Loucy (cell line): ENCODE data around the gene PCDHGC5.

Experiments used
- H2AFZ ChIP-seq: fragments of 200-600 bp; sonication (generic); 2 replicates; pipeline ENCODE4 v1.6.0; 2016; ENCODE audit warnings: antibody characterized with exemption, mild to moderate bottlenecking, low read length, moderate library complexity
- H3F3A ChIP-seq: fragments of 200-600 bp; 2 replicates; pipeline ENCODE4 v1.6.0; 2016; ENCODE audit warnings: antibody characterized with exemption, low read depth, mild to moderate bottlenecking
- H3K27me3 ChIP-seq: fragments of 200-600 bp; sonication (generic); 2 replicates; pipeline ENCODE4 v1.6.1; 2014; ENCODE audit warnings: low read length, mild to moderate bottlenecking; ENCODE audit not compliant: insufficient read depth, poor library complexity, severe bottlenecking
- H3K36me3 ChIP-seq: fragments of 200-600 bp; sonication (generic); 2 replicates; pipeline ENCODE4 v1.6.1; 2016; ENCODE audit warnings: low read length; ENCODE audit not compliant: insufficient read depth
- H3K4me1 ChIP-seq: fragments of 200-600 bp; sonication (generic); 2 replicates; pipeline ENCODE4 v1.5.1; 2014; ENCODE audit warnings: low read length, mild to moderate bottlenecking; ENCODE audit not compliant: insufficient read depth, poor library complexity, severe bottlenecking
- H3K4me2 ChIP-seq: fragments of 200-600 bp; sonication (generic); 2 replicates; pipeline ENCODE4 v1.6.0; 2014; ENCODE audit warnings: antibody characterized with exemption, low read length, low read depth, mild to moderate bottlenecking; ENCODE audit not compliant: poor library complexity, severe bottlenecking
- H3K4me3 ChIP-seq: fragments of 200-600 bp; sonication (generic); 2 replicates; pipeline ENCODE4 v1.5.1; 2014; ENCODE audit warnings: low read length, mild to moderate bottlenecking, mixed read lengths; ENCODE audit not compliant: poor library complexity, severe bottlenecking
- H3K79me2 ChIP-seq: fragments of 200-600 bp; sonication (generic); 2 replicates; pipeline ENCODE4 v1.6.1; 2014; ENCODE audit warnings: low read length; ENCODE audit not compliant: insufficient read depth
- H3K9ac ChIP-seq: fragments of 200-600 bp; sonication (generic); 2 replicates; pipeline ENCODE4 v1.6.0; 2014; ENCODE audit warnings: mild to moderate bottlenecking, low read depth, low read length, moderate library complexity; ENCODE audit not compliant: poor library complexity, severe bottlenecking
- H3K9me2 ChIP-seq: fragments of 200-600 bp; sonication (generic); replicated peaks from 2 replicates; pipeline ENCODE4 v1.6.1; 2016; ENCODE audit warnings: low read depth, low read length, mixed read lengths
- H3K9me3 ChIP-seq: fragments of 200-600 bp; sonication (generic); 2 replicates; pipeline ENCODE4 v1.6.1; 2014; ENCODE audit warnings: mild to moderate bottlenecking, antibody characterized with exemption, low read length, low read depth; ENCODE audit not compliant: insufficient read depth
- H4K20me1 ChIP-seq: fragments of 200-600 bp; sonication (generic); 2 replicates; pipeline ENCODE4 v1.6.0; 2014; ENCODE audit warnings: antibody characterized with exemption, low read length, mild to moderate bottlenecking; ENCODE audit not compliant: insufficient read depth, poor library complexity, severe bottlenecking
- CTCF ChIP-seq: fragments of 200-600 bp; sonication (generic); conservative IDR thresholded peaks from 2 replicates; pipeline ENCODE4 v1.5.1; 2014; ENCODE audit warnings: mild to moderate bottlenecking, antibody characterized with exemption, low read length
- EZH2phosphoT487 ChIP-seq: fragments of 200-600 bp; IDR thresholded peaks from 2 replicates; pipeline ENCODE4 v1.6.1; 2018; ENCODE audit warnings: antibody characterized with exemption, mild to moderate bottlenecking, moderate library complexity, borderline replicate concordance

Gene PCDHGC5

GRCh38 chr5:141488591-141489561, at the start of gene PCDHGC5:
PCDHGC5 (plus strand) TSS chr5:141489081; CDS start chr5:141489241, 160 bp downstream.
- Histone ChIP-seq H4K20me1 (no peaks in the 10 kb centered on the region), H3K9ac (no peak within 1 kb of the TSS), H3K27me3 (no peaks in the 10 kb centered on the region), H3K36me3 (no peaks in the 10 kb centered on the region), H3K4me2 (no peak within 1 kb of the TSS), H3F3A (no peaks in the 10 kb centered on the region), H3K9me2 (no peaks in the 10 kb centered on the region), H3K4me3 (no peak within 1 kb of the TSS), H3K79me2 (no peaks in the 10 kb centered on the region), H3K9me3 (no peaks in the 10 kb centered on the region), H2AFZ (no peak within 1 kb of the TSS), H3K4me1 (no peaks in the 10 kb centered on the region)
- TF ChIP-seq CTCF (no peak), EZH2phosphoT487 (no peak)

- Histone ChIP-seq H3K9me3 (no peaks in the 10 kb centered on the region), H3K4me1 (no peaks in the 10 kb centered on the region), H3K4me3 (no peak overlapping the region), H4K20me1 (no peaks in the 10 kb centered on the region), H2AFZ (no peak overlapping the region), H3K4me2 (no peak overlapping the region), H3K27me3 (no peaks in the 10 kb centered on the region), H3K79me2 (no peaks in the 10 kb centered on the region), H3K36me3 (no peaks in the 10 kb centered on the region), H3K9me2 (no peaks in the 10 kb centered on the region), H3K9ac (no peak overlapping the region), H3F3A (no peaks in the 10 kb centered on the region)
- TF ChIP-seq CTCF = no peak
- TF ChIP-seq EZH2phosphoT487 = no peak
Observed at GRCh38 chr5:141439411-141440141, 49.3 kb upstream of the PCDHGC5 start.

GRCh38 chr5:141440341-141440740, 48.5 kb upstream of the PCDHGC5 start:
- Histone ChIP-seq H3K27me3 (no peaks in the 10 kb centered on the region), H3K79me2 (no peaks in the 10 kb centered on the region), H3K9me2 (no peaks in the 10 kb centered on the region), H3K9me3 (no peaks in the 10 kb centered on the region), H3K36me3 (no peaks in the 10 kb centered on the region), H2AFZ (no peak overlapping the region), H3K4me1 (no peaks in the 10 kb centered on the region), H3K4me2 (no peak overlapping the region), H3F3A (no peaks in the 10 kb centered on the region), H3K4me3 (no peak overlapping the region), H4K20me1 (no peaks in the 10 kb centered on the region), H3K9ac (no peak overlapping the region)
- TF ChIP-seq EZH2phosphoT487 = no peak
- no peak for TF ChIP-seq CTCF
